Trophoblast cell (in vitro differentiated cells and primary cell): ENCODE measurements around the gene BMP3.

ENCODE experiments used
- DNase-seq, 2 donors: peaks; one replicate each; pipeline ENCODE4 v3.0.0-alpha.2; 2016
- H2AFZ ChIP-seq: 2 replicates; pipeline ENCODE4 v1.6.1; 2013; ENCODE audit warnings: low read length, moderate library complexity, mild to moderate bottlenecking; ENCODE audit not compliant: insufficient read depth, poor library complexity
- H2AK5ac ChIP-seq: 2 replicates; pipeline ENCODE4 v1.6.1; 2013; ENCODE audit warnings: mild to moderate bottlenecking, low read length
- H2BK120ac ChIP-seq: 2 replicates; pipeline ENCODE4 v1.6.1; 2013; ENCODE audit warnings: low read length, mild to moderate bottlenecking, moderate library complexity; ENCODE audit not compliant: insufficient read depth, poor library complexity
- H2BK12ac ChIP-seq: 2 replicates; pipeline ENCODE4 v1.6.1; 2013; ENCODE audit warnings: mild to moderate bottlenecking, low read length, moderate library complexity
- H2BK5ac ChIP-seq: 2 replicates; pipeline ENCODE4 v1.6.1; 2013; ENCODE audit warnings: low read length, low read depth, moderate library complexity, mild to moderate bottlenecking; ENCODE audit not compliant: poor library complexity
- H3K14ac ChIP-seq: 2 replicates; pipeline ENCODE4 v1.6.1; 2013; ENCODE audit warnings: mild to moderate bottlenecking, low read length
- H3K18ac ChIP-seq: 2 replicates; pipeline ENCODE4 v1.6.1; 2013; ENCODE audit warnings: mild to moderate bottlenecking, low read length
- H3K23ac ChIP-seq: 2 replicates; pipeline ENCODE4 v1.6.1; 2013; ENCODE audit warnings: low read length
- H3K27ac ChIP-seq: 2 replicates; pipeline ENCODE4 v1.5.1; 2013; ENCODE audit warnings: low read depth, mild to moderate bottlenecking, inconsistent platforms, low read length, moderate library complexity
- H3K27me3 ChIP-seq: 2 replicates; pipeline ENCODE4 v1.6.1; 2013; ENCODE audit warnings: inconsistent platforms, mild to moderate bottlenecking, low read length, moderate library complexity; ENCODE audit not compliant: insufficient read depth
- H3K36me3 ChIP-seq, 2 experiments: 1 replicate in 1 of 2; 2 replicates in 1 of 2; pipeline ENCODE4 v1.6.1; 2013; ENCODE audit warnings: low read length in 2 of 2, mild to moderate bottlenecking in 2 of 2, moderate library complexity in 1 of 2; ENCODE audit not compliant: insufficient read depth in 2 of 2, control insufficient read depth in 1 of 2
- H3K4ac ChIP-seq: 2 replicates; pipeline ENCODE4 v1.6.1; 2013; ENCODE audit warnings: low read depth, mild to moderate bottlenecking, low read length, moderate library complexity
- H3K4me1 ChIP-seq, 2 experiments: 1 replicate in 1 of 2; 2 replicates in 1 of 2; pipeline ENCODE4 v1.6.1; 2013; ENCODE audit warnings: low read length in 2 of 2, mild to moderate bottlenecking in 2 of 2, moderate library complexity in 1 of 2; ENCODE audit not compliant: insufficient read depth in 2 of 2, control insufficient read depth in 1 of 2
- H3K4me2 ChIP-seq: 2 replicates; pipeline ENCODE4 v1.6.1; 2013; ENCODE audit warnings: inconsistent platforms, mild to moderate bottlenecking, low read length, moderate library complexity
- H3K4me3 ChIP-seq: 2 replicates; pipeline ENCODE4 v1.5.1; 2013; ENCODE audit warnings: mild to moderate bottlenecking, low read depth, low read length, inconsistent platforms
- H3K79me1 ChIP-seq: one replicate; pipeline ENCODE4 v1.6.1; 2013; ENCODE audit warnings: low read length
- H3K79me2 ChIP-seq: 2 replicates; pipeline ENCODE4 v1.6.1; 2013; ENCODE audit warnings: low read length, mild to moderate bottlenecking; ENCODE audit not compliant: control insufficient read depth, insufficient read depth, poor library complexity
- H3K9ac ChIP-seq: 2 replicates; pipeline ENCODE4 v1.6.1; 2013; ENCODE audit warnings: mild to moderate bottlenecking, low read length
- H3K9me3 ChIP-seq: 2 replicates; pipeline ENCODE4 v1.6.1; 2013; ENCODE audit warnings: low read depth, mild to moderate bottlenecking, control low read depth, inconsistent platforms, low read length; ENCODE audit not compliant: insufficient read depth
- H4K12ac ChIP-seq: 2 replicates; pipeline ENCODE4 v1.6.1; 2013; ENCODE audit warnings: low read depth, mild to moderate bottlenecking, low read length, moderate library complexity
- H4K8ac ChIP-seq: 2 replicates; pipeline ENCODE4 v1.6.1; 2013; ENCODE audit warnings: low read depth, mild to moderate bottlenecking, low read length, moderate library complexity
- H4K91ac ChIP-seq: one replicate; pipeline ENCODE4 v1.6.1; 2013; ENCODE audit warnings: low read depth, mild to moderate bottlenecking, low read length, moderate library complexity
- WGBS: extraction: QIAGEN DNeasy Blood & Tissue Kit; methylation state at CpG from one replicate; pipeline ENCODE4 v1.1.7; 2013; ENCODE audit warnings: missing lambda C conversion rate; ENCODE audit not compliant: insufficient read length, insufficient coverage; ENCODE audit errors: extremely low coverage; 5-methylcytosine and 5-hydroxymethylcytosine counted together

Gene BMP3

GRCh38 chr4:81019006-81019405 is 11.5 kb upstream of the BMP3 start:
- H3K18ac ChIP-seq = no peak overlapping the region
- H3K4me2 ChIP-seq = no peak overlapping the region
- no peak overlapping the region for H3K27ac ChIP-seq
- H3K4ac ChIP-seq = no peak overlapping the region
- H2AFZ ChIP-seq = no peak overlapping the region
- no peak overlapping the region for H3K14ac ChIP-seq
- no peaks in the 10 kb centered on the region for H3K4me1 ChIP-seq
- DNase-seq = no peak
- WGBS = no CpG with 5 or more reads among the region's 1 CpG
- H3K27me3 ChIP-seq = no peaks in the 10 kb centered on the region
- H2BK120ac ChIP-seq = no peak overlapping the region
- no peak overlapping the region for H2BK12ac ChIP-seq
- H3K23ac ChIP-seq = no peak overlapping the region
- no peak overlapping the region for H4K8ac ChIP-seq
- H2BK5ac ChIP-seq = no peak overlapping the region
- H4K91ac ChIP-seq = no peak overlapping the region
- no peak overlapping the region for H2AK5ac ChIP-seq
- no peak overlapping the region for H4K12ac ChIP-seq
- no peaks in the 10 kb centered on the region for H3K36me3 ChIP-seq
- no peaks in the 10 kb centered on the region for H3K79me2 ChIP-seq
- no peaks in the 10 kb centered on the region for H3K9me3 ChIP-seq
- H3K9ac ChIP-seq = no peak overlapping the region
- H3K79me1 ChIP-seq = no peaks in the 10 kb centered on the region
- no peak overlapping the region for H3K4me3 ChIP-seq

GRCh38 chr4:81021142-81021944 is 9.2 kb upstream of the BMP3 start:
- DNase-seq = no peak
- no peak overlapping the region for H3K4me3 ChIP-seq
- no peak overlapping the region for H2AK5ac ChIP-seq
- no peaks in the 10 kb centered on the region for H3K27me3 ChIP-seq
- H3K79me1 ChIP-seq = no peaks in the 10 kb centered on the region
- no CpG with 5 or more reads among the region's 5 CpGs for WGBS
- no peak overlapping the region for H3K23ac ChIP-seq
- H3K4me1 ChIP-seq = no peaks in the 10 kb centered on the region
- H3K27ac ChIP-seq = no peak overlapping the region
- H3K9me3 ChIP-seq = no peaks in the 10 kb centered on the region
- H4K12ac ChIP-seq = no peak overlapping the region
- H2BK120ac ChIP-seq = no peak overlapping the region
- no peak overlapping the region for H3K4ac ChIP-seq
- H4K91ac ChIP-seq = no peak overlapping the region
- no peak overlapping the region for H2BK5ac ChIP-seq
- no peak overlapping the region for H3K14ac ChIP-seq
- H3K4me2 ChIP-seq = no peak overlapping the region
- H3K79me2 ChIP-seq = no peaks in the 10 kb centered on the region
- H2AFZ ChIP-seq = no peak overlapping the region
- no peak overlapping the region for H2BK12ac ChIP-seq
- no peaks in the 10 kb centered on the region for H3K36me3 ChIP-seq
- H4K8ac ChIP-seq = no peak overlapping the region
- H3K9ac ChIP-seq = no peak overlapping the region
- H3K18ac ChIP-seq = no peak overlapping the region

GRCh38 chr4:81021981-81022380 is 8.5 kb upstream of the BMP3 start:
- Histone ChIP-seq H4K8ac (no peak overlapping the region), H3K4ac (no peak overlapping the region), H3K9me3 (no peaks in the 10 kb centered on the region), H3K23ac (no peak overlapping the region), H2BK120ac (no peak overlapping the region), H2BK5ac (no peak overlapping the region), H3K4me2 (no peak overlapping the region), H3K14ac (no peak overlapping the region), H3K36me3 (no peaks in the 10 kb centered on the region), H2BK12ac (no peak overlapping the region), H3K4me3 (no peak overlapping the region), H4K12ac (no peak overlapping the region), H3K27me3 (no peaks in the 10 kb centered on the region), H2AFZ (no peak overlapping the region), H3K79me1 (no peaks in the 10 kb centered on the region), H4K91ac (no peak overlapping the region), H3K79me2 (no peaks in the 10 kb centered on the region), H3K27ac (no peak overlapping the region), H3K18ac (no peak overlapping the region), H3K4me1 (no peaks in the 10 kb centered on the region), H3K9ac (no peak overlapping the region), H2AK5ac (no peak overlapping the region)
- DNase-seq = no peak
- no CpG with 5 or more reads among the region's 1 CpG for WGBS

GRCh38 chr4:81023484-81023883 is 7.0 kb upstream of the BMP3 start:
- no peak overlapping the region for H4K12ac ChIP-seq
- H3K4me1 ChIP-seq = no peaks in the 10 kb centered on the region
- H3K23ac ChIP-seq = no peak overlapping the region
- H2BK5ac ChIP-seq = no peak overlapping the region
- no peak overlapping the region for H3K9ac ChIP-seq
- no peak overlapping the region for H2AFZ ChIP-seq
- no peak for DNase-seq
- H3K14ac ChIP-seq = no peak overlapping the region
- no peak overlapping the region for H3K4ac ChIP-seq
- H4K8ac ChIP-seq = no peak overlapping the region
- no peaks in the 10 kb centered on the region for H3K27me3 ChIP-seq
- H3K36me3 ChIP-seq = no peaks in the 10 kb centered on the region
- no peaks in the 10 kb centered on the region for H3K79me1 ChIP-seq
- no peak overlapping the region for H3K4me3 ChIP-seq
- no peaks in the 10 kb centered on the region for H3K9me3 ChIP-seq
- H4K91ac ChIP-seq = no peak overlapping the region
- H2AK5ac ChIP-seq = no peak overlapping the region
- no peak overlapping the region for H2BK120ac ChIP-seq
- no peak overlapping the region for H3K4me2 ChIP-seq
- no peak overlapping the region for H3K27ac ChIP-seq
- no peak overlapping the region for H2BK12ac ChIP-seq
- H3K18ac ChIP-seq = no peak overlapping the region
- H3K79me2 ChIP-seq = no peaks in the 10 kb centered on the region
